Stomach smooth muscle (tissue), 2 donors: ENCODE data around the gene GUCD1.
"Not testable (repeated sequence)": the region's sequence is repeated elsewhere in the genome, so short reads cannot be mapped to it uniquely, and the experiment has no call there.

Experiments
- H3K27ac ChIP-seq: one replicate; pipeline ENCODE4 v1.7.0; 2013; ENCODE audit warnings: mild to moderate bottlenecking, low read length, inconsistent platforms
- H3K27me3 ChIP-seq, 2 donors: one replicate each; pipeline ENCODE4 v1.7.0; 2013; ENCODE audit warnings: low read length in 2 of 2; ENCODE audit not compliant: insufficient read depth in 2 of 2, control insufficient read depth in 1 of 2
- H3K36me3 ChIP-seq, 2 donors: one replicate each; pipeline ENCODE4 v1.7.0; 2013; ENCODE audit warnings: low read length in 2 of 2; ENCODE audit not compliant: control insufficient read depth in 2 of 2, insufficient read depth in 2 of 2
- H3K4me1 ChIP-seq: one replicate; pipeline ENCODE4 v1.7.0; 2013; ENCODE audit warnings: low read length; ENCODE audit not compliant: control insufficient read depth, insufficient read depth
- H3K4me3 ChIP-seq, 2 donors: one replicate each; pipeline ENCODE4 v1.7.0; 2013; ENCODE audit warnings: low read length in 2 of 2
- H3K9ac ChIP-seq, 2 donors: one replicate each; pipeline ENCODE4 v1.7.0; 2013; ENCODE audit warnings: low read length in 2 of 2, mild to moderate bottlenecking in 1 of 2
- H3K9me3 ChIP-seq, 2 donors: one replicate each; pipeline ENCODE4 v1.7.0; 2013; ENCODE audit warnings: low read length in 2 of 2; ENCODE audit not compliant: control insufficient read depth in 2 of 2
- donor health status: healthy.
- donor health status: Pancreatic carcinoma.

Gene GUCD1

GRCh38 chr22:24563246-24563645 lies 8.3 kb upstream of the GUCD1 start:
- Histone ChIP-seq H3K4me1 (peaks cover 19% of the 10 kb centered on the region), H3K27ac (no peak overlapping the region), H3K36me3 (peaks cover 28 to 33% of the 10 kb centered on the region in 2 donors), H3K27me3 (no peaks in the 10 kb centered on the region), H3K9me3 (no peaks in the 10 kb centered on the region), H3K9ac (no peak overlapping the region), H3K4me3 (no peak overlapping the region)

- no peak overlapping the region for H3K27ac ChIP-seq
- H3K27me3 ChIP-seq = no peaks in the 10 kb centered on the region
- H3K4me3 ChIP-seq = no peak overlapping the region
- peaks cover 34% of the 10 kb centered on the region for H3K4me1 ChIP-seq
- H3K9me3 ChIP-seq = no peaks in the 10 kb centered on the region
- H3K9ac ChIP-seq = no peak overlapping the region
- H3K36me3 ChIP-seq = peaks cover 31 to 33% of the 10 kb centered on the region in 2 donors
Measured at GRCh38 chr22:24559471-24559870, 4.5 kb upstream of the GUCD1 start.

GRCh38 chr22:24555165-24556039 lies 464 bp upstream of the GUCD1 start, which contains the start of gene SNRPD3:
SNRPD3 (plus strand) TSS chr22:24555999; CDS start chr22:24557675, 1,676 bp downstream.
- H3K4me3 ChIP-seq = peak within 1 kb of the TSS; percentile 91 to 98
- H3K4me1 ChIP-seq = peaks cover 45% of the 10 kb centered on the region
- H3K36me3 ChIP-seq = peaks cover 15 to 24% of the 10 kb centered on the region in 2 donors
- H3K9me3 ChIP-seq = no peaks in the 10 kb centered on the region
- no peaks in the 10 kb centered on the region for H3K27me3 ChIP-seq
- H3K9ac ChIP-seq = peak within 1 kb of the TSS; percentile 94 to 97
- H3K27ac ChIP-seq = peak within 1 kb of the TSS; percentile 99

- Histone ChIP-seq H3K4me3 (peak overlapping the region; percentile 65 to 96), H3K36me3 (peaks cover 16% of the 10 kb centered on the region in 2 donors), H3K27me3 (no peaks in the 10 kb centered on the region), H3K9me3 (no peaks in the 10 kb centered on the region), H3K9ac (peak overlapping the region; percentile 93 to 94), H3K4me1 (peaks cover 50% of the 10 kb centered on the region), H3K27ac (peak overlapping the region; percentile 92)
Measured at GRCh38 chr22:24553597-24554312, 1.2 kb downstream of the GUCD1 start.

GRCh38 chr22:24552503-24553286 lies 2.2 kb downstream of the GUCD1 start:
- Histone ChIP-seq H3K36me3 (peaks cover 14% of the 10 kb centered on the region in 2 donors), H3K4me1 (peaks cover 51% of the 10 kb centered on the region), H3K4me3 (peak overlapping the region; percentile 15 to 96), H3K27ac (peak overlapping the region; percentile 92), H3K9ac (peak overlapping the region; percentile 29 to 94)
- H3K9me3 ChIP-seq, H3K27me3 ChIP-seq: not testable (repeated sequence)

- no peaks in the 10 kb centered on the region for H3K27me3 ChIP-seq
- H3K36me3 ChIP-seq = peaks cover 24% of the 10 kb centered on the region in 2 donors
- H3K4me3 ChIP-seq = no peak overlapping the region
- no peak overlapping the region for H3K9ac ChIP-seq
- no peaks in the 10 kb centered on the region for H3K9me3 ChIP-seq
- H3K27ac ChIP-seq = no peak overlapping the region
- peaks cover 37% of the 10 kb centered on the region for H3K4me1 ChIP-seq
Measured at GRCh38 chr22:24550902-24551435, 4.0 kb downstream of the GUCD1 start.

- Histone ChIP-seq H3K27ac (no peak overlapping the region), H3K4me1 (peaks cover 42% of the 10 kb centered on the region), H3K9ac (no peak overlapping the region), H3K9me3 (no peaks in the 10 kb centered on the region), H3K4me3 (no peak overlapping the region), H3K36me3 (peaks cover 24% of the 10 kb centered on the region in 2 donors), H3K27me3 (no peaks in the 10 kb centered on the region)
Measured at GRCh38 chr22:24550028-24550901, 4.7 kb downstream of the GUCD1 start.

- Histone ChIP-seq H3K4me1 (peaks cover 47% of the 10 kb centered on the region), H3K27ac (no peak overlapping the region), H3K27me3 (no peaks in the 10 kb centered on the region), H3K9me3 (no peaks in the 10 kb centered on the region), H3K9ac (no peak overlapping the region), H3K36me3 (peaks cover 28 to 29% of the 10 kb centered on the region in 2 donors), H3K4me3 (no peak overlapping the region)
Measured at GRCh38 chr22:24548812-24549211, 6.1 kb downstream of the GUCD1 start.

GRCh38 chr22:24543679-24544243 lies 11.2 kb downstream of the GUCD1 start:
- H3K27ac ChIP-seq = peak overlapping the region; percentile 67

More at GRCh38 chr22:24543679-24544243, 11.2 kb downstream of the GUCD1 start:
- Histone ChIP-seq H3K9me3 (no peaks in the 10 kb centered on the region), H3K27me3 (no peaks in the 10 kb centered on the region), H3K4me1 (peaks cover 32% of the 10 kb centered on the region), H3K4me3 (no peak overlapping the region), H3K36me3 (peaks cover 57 to 64% of the 10 kb centered on the region in 2 donors), H3K9ac (no peak overlapping the region)
